GM23248 (cell line): ENCODE results near the gene ITM2C.

Source experiments
- EZH2 ChIP-seq: fragments of 200-600 bp; sonication (generic); IDR thresholded peaks from 2 replicates; pipeline ENCODE4 v1.6.1; 2018; ENCODE audit warnings: antibody characterized with exemption, mild to moderate bottlenecking; ENCODE audit not compliant: insufficient read depth, poor library complexity, severe bottlenecking
- EZH2phosphoT487 ChIP-seq: fragments of 200-600 bp; sonication (generic); IDR thresholded peaks from 2 replicates; pipeline ENCODE4 v1.6.1; 2018; ENCODE audit warnings: antibody characterized with exemption, moderate library complexity, mild to moderate bottlenecking, low read depth; ENCODE audit not compliant: insufficient read depth

DNA sequence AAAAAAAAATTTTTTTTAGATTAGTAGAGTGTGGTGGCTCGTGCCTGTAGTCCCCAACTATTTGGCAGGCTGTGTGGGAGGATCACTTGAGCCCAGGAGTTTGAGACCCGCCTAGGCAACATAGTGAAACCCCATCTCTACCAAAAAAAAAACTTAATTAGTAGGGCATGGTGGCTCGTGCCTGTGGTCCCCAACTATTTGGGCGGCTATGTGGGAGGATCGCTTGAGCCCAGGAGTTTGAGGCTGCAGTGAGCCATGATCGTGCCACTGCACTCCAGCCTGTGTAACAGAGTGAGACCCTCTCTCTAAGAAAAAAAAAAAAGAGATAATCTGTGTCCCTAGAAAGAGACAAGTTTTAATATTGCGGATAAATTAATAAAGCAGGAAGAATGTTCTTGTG lies 51.5 kb downstream of the ITM2C start:
- TF ChIP-seq EZH2, result no peak
- TF ChIP-seq EZH2phosphoT487, result no peak
